COR-L47 (cell line): ENCODE measurements around the gene BIRC2.
A peak's percentile ranks its signal among the peaks of the same experiment; 100 is the strongest.

ENCODE experiments used
- DNase-seq: peaks from one replicate; lab custom pipeline; 2025; lab: John Stamatoyannopoulos, UW

Gene BIRC2

DNA sequence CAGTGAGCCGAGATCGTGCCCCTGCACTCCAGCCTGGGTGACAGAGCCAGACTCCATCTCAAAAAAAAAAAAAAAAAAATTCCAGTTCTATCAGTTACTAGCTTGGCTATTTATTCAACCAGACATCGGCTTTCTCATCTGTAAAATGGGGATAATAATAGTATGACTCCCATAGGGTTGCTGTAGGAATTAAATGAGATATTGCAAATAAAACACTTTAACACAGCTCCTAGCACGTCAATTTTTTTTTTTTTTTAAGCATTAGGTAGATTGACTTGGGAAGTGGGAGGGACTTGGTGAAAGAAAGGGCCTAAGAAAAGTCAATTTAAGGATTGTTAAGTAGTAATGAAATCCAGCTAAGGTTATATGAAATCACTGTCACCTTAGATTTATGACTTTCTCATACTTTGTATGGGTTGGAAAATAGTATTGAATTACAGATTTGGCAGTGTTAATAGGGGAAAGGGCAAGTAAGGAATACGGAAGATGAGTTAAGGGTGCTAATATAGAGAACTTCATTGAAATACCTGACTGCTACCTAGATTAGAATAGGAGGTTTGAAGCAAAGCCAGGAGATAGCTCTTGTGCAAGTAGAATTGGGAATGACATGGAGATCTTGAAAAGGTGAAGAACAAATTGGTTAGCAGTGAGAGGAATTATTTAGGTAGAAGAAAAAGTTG is 28.8 kb downstream of the BIRC2 start:
- DNase-seq, result no peak

DNA sequence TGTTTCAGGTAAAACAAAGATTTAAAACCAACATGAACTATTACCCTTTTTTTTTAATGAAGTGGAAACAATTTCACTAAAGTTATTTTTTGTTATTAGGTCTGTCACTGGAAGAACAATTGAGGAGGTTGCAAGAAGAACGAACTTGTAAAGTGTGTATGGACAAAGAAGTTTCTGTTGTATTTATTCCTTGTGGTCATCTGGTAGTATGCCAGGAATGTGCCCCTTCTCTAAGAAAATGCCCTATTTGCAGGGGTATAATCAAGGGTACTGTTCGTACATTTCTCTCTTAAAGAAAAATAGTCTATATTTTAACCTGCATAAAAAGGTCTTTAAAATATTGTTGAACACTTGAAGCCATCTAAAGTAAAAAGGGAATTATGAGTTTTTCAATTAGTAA is 30.9 kb downstream of the BIRC2 start:
- DNase-seq, result no peak

DNA sequence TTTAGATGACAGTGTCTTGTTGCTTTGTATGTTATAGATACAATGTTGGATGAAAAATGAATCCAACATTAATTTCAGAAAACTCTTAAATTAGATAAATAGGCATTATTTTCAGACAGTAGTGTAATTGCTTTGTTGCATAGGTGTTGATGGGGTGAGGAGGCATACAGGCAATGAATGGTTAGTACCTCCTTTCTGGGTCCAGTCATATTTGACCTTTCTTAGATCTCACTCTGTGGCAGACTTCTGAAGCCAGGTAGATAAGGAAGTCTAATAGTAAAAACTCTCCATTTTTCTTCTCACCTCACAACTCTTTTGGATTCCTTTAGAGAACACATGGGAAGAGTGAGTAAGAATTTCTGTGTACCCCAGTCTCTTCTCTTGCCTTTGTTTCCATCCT is 31.8 kb downstream of the BIRC2 start:
- DNase-seq, result no peak

DNA sequence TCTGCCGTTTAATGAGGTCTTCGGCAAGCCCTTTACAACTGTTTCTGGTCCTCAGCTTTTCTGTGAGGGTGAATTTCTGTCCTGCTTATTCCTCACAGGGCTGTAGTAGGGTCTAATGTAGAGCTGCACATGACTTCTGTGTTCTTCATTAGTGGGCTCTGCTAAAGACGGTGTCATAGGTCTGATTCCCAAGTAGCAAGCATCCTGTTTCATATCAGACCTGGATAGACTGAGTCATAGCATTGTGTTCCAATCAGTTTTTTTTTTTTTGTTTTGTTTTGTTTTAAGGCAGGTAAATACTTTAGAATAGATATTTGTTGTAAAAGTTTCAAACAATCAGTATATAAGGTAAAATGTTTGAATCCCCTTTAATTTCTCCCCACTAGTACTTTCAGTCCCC is 35.4 kb downstream of the BIRC2 start:
- DNase-seq, result no peak

DNA sequence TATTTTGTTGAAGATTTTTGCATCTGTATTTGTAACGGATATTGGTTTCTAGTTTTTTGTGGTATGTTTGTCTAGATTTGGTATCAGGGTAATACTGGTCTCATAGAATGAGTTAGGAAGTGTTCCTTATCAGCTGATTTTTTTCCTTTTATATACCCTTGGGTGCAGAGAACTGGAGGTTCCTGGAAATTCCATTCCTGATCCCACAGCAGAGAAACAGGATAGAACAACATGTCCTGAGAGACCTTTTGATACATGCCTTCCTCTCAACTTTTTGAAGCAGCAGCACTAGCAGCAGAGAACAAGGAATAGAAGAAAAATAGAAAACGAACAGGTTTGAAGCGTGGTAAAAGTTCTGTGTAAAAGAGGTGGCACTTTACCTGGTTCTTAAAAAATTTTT is 36.8 kb downstream of the BIRC2 start:
- DNase-seq, result no peak

DNA sequence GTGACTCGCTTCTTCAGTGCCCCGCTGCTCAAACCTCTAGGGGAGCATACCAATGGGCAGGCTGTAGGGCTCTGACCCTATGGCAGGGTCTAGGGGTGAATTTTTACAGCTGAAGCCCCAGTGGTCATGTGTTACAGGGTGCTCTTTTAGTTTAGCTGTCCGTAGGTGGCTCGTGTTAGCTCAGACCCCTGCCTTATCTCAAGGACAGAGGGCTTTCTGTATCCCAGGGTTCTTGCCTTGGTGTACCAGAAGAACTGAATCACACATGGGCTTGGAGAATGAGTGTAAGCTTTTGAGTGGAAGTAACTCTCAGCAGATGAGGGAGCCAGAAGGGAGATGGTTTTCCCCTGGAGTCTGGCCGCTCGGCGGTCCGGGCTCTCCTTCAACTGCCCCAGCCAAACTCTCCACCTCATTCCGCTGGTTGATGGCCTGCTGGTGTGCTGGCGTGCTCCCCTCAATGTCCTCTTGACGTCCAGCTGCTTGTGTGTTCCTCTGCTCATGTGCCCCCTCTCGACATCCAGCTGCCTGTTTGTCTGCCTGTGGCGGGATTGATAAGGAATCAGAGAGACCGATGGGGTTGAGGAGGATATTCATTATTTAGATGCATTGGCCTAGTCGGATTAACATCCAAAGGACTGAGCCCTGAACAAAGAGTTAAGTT is 37.5 kb downstream of the BIRC2 start:
- no peak for DNase-seq

DNA sequence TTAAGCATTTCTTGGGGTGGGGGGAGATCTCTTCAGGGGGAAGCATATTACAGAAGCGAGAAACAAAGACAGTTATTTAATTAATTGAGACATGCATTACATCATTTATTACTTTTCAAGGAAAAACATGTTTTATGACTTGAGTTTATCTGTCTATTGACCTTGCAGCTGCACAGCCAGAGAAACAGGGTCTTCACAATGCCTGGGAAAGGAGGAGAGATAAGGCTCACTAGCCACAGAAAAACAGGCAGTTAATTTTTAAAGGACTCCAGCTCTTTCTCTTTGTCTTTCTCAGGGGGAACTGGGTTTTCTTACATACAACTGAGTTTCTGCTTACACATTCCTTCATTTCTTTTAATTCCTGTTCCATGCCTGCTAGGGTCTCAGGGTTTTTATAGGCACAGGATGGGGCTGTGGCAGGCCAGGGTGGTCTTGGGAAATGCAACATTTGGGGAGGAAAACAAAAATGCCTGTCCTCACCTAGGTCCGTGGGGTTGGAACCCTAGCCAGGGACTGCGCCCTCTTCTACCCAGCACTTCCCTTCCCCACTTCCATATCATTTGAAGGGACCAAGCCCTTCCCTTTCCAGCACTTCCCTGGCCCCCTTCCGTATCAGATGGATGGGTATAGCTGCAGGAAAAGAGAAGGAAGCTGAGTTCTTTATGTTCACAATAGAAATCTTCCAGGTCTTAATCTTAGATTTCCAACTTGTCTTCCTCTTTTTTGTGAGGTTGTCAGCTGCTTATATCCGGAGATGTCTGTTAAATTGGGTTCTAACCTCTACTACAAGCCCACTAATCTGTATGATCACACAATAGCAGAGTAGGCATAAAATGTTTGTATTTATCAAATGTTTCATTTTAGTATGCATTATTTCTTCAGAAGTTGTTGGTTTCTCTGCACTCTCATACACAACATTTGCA is 38.3 kb downstream of the BIRC2 start:
- no peak for DNase-seq

DNA sequence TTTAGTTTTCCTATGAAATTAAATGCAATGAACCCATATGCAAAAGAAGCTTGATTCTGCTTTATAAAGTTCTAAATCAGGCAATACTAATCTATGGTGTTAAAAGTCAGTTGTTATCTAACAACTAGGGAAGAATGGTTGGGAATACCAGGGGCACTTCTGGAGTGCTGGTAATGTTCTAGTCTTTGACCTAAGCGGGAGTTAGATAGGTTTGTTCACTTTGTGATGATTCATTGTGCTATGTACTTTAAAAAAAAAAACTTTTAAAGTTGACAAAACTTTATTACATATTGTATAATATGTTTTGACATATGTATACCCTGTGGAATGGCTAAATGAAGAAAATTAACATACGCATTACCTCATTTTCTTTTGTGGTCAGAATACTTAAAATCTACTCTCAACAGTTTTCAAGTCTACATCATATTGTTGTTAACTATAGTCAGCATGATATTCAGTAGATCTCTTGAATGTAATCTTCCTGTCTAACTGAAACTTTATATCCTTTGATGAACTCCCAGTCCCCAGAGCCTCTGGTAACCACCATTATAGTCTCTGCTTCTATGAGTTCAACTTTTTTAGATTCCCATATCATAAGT is 39.2 kb downstream of the BIRC2 start:
- no peak for DNase-seq

DNA sequence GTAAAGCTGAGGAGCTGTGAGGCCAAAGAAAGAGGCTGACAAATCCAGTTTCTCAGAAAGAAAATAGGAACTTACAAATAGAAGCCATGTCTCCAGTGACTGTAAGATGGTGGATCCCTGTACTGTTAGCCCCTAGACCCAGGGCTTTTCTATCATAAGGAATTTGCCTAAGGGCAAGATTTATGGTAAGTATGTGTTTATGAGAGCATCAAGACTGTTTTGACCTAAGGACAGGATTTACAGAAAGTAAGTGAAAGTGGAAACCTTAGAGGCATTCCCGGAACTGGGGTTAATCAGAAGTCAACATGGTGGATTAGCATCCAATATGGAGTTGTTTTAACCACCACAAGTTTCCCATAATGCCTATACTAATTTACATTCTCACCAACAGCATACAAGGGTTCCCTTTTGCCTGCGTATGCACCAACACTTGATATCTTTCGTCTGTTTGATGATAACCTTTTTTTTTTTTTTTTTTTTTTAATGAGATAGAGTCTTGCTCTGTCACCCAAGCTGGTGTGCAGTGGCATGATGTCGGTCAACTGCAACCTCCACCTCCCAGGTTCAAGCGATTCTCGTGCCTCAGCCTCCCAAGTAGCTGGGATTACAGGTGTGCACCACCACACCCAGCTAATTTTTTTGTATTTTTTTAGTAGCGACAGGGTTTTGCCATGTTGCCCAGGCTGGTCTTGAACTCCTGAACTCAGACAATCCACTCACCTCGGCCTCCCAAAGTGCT is 40.2 kb downstream of the BIRC2 start:
- no peak for DNase-seq

DNA sequence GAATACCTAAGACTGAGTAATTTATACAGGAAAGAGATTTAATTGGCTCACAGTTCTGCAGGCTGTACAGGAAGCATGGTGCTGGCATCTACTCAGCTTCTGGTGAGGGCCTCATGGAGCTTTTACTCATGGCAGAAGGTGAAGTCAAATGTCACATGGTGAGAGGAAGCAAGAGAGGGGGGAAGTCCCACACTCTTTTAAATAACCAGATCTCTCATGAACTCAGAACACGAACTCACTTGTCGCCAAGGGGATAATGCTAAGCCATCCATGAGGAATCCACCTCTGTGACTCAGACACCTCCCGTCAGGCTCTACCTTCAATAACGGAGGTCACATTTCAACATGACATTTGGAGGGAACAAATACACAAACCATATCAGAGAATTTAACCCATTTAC is 42.2 kb downstream of the BIRC2 start:
- no peak for DNase-seq

DNA sequence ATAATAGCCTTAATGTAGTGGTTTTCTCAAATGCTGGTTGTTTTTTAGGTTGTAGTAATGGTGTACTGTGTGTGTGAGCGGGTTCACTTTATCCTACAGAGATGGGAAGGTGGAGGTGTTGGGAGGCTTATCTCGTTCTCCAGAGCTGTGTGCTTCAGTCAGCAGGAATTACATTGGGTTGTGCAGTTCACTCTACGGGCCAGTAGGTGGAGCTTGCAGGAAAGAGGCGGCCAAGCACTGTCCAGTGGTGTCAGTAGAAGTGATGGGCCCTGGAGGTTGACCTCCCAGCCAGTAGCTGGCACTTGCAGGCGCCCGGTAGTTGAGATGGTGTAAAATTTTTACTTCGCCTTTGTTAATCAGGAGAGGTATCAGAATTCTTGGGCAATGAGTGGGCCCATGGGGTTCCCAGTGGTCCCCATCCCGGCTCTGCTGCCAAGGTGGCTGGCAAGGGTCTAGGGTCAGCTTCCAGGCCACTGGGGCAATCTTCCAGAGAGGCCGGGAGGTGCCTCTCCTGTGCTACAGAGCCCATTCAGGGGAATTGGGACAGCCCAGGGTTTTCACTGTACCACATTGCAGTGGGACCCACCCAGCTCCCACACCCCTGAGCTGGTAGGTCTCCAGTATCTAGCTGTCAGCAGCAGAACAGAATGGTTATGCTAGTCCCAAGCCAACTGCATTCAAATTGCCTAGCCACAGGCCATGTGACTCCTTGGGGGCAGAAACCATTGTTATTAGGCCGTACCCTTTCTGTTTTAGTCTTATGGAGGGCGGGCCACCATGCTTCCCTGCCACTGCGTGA is 43.9 kb downstream of the BIRC2 start:
- peak; percentile 38 for DNase-seq

DNA sequence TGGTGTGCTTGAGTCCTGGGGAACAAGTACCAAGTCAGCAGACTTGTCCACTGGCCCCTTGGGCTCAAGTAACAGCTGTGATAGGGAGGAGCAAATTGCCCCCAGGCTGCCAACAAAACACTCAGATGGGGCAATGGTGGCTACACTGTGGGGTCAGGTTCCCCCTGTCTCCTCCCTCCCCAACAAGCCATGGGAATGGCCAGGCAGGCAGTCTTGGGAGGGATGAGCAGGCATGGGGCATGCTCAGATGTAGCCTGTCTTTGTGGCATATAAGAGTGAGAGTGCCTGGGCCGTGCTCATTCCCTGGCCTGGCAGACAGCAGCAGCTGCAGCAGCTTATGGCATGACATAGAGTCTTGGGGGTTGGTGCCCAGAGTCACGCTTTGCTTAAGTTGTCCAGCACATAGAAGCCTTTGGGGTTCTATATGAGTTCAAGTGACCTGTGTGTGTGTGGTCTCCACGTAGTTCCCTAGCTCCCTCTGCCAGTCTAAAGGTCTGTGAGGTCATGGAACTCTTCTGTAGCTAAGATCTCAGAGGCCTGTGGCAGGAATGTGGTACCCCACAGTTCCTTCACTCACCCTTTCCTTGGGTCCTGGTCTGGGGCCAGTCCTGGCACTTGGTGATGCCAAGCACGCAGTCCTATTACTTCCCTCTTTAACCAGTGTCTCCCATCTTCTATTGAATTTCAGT is 44.7 kb downstream of the BIRC2 start:
- DNase-seq, result no peak

DNA sequence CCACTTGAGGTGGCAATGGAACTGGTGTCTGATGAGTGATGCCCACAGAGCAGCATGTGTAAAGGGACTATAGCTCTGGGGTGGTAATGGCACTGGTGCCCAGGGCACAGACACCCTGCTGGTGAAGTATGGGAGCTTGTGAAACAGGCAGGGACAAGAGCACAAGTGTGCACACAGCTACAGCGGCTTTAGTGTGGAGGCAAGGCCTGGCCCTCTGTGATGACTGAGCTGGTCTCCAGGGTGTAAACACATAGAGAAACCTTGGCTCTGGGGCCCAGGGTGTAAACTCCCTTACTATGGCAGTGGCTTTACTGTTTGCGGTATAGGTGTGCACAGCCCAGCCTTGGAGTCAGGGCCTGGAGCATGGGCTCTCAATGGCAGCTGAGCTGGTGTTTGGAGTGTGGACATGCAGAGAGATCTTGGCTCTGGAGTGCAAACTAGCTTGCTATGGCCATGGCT is 46.3 kb downstream of the BIRC2 start:
- DNase-seq, result no peak

DNA sequence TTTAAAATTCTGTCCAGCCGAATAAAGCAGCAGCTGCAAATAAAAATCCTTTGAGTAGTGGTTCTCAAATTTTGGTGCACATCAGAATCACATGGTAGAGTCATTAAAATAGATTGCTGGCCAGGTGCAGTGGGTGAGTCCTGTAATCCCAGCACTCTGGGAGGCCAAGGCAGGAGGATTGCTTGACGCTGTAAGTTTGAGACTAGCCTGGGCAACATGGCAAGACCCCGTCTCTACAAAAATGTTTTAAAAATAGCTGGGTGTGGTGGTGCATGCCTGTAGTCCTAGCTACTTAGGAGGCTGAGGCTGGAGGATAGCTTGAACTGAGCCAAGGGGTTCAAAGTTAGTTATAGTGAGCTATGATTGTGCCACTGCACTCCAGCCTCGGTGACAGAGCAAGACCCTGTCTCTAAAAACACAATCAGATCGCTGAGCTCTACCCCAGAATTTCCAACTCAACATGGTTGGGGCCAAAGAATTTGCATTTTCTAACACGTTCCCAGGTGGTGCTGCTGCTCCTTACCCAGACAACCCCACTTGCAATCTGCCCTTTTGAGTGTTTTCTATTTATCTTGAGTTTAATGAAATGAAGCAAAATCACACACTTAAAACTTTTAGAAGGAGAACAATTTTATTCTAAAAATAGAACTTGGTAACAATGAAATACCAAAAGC is 48.8 kb downstream of the BIRC2 start:
- DNase-seq, result no peak

DNA sequence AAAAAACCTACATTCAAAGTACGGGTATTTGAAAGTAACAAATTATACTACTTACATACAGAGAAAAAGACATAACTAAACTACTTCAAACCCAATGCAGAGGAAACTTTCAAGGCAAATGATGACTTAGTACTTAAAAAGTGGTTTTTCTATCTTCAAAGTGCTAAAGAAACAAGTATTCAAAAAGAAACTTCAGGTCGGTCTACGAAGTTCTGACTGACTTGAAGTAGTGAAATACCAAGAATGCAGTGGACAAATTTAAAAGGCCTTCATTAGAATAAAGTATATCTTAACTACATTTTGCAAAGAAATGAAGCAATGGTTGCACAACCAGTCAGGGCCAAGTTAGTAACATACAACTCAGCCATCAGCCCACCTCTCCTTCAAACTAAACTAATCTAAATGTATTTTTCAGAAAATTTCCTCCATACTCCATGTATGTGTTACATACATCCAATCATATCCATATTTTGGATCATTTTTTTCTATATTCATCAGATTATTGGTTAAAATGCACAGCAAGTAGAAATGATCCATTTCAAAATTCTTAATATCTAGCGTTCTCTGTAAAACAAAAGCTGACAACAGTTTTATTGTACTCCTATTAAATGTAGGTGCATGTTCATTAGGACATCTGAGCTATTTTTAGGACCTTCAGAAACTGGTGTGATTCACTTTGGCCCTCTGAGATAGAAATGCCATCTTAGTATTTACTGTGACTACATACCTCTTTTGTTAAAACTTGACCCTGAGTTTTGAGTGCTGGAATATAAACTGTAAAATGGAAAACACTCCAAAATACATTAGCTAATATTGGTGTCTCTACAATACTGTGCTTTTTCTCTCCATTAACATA is 49.9 kb downstream of the BIRC2 start:
- DNase-seq, result no peak

DNA sequence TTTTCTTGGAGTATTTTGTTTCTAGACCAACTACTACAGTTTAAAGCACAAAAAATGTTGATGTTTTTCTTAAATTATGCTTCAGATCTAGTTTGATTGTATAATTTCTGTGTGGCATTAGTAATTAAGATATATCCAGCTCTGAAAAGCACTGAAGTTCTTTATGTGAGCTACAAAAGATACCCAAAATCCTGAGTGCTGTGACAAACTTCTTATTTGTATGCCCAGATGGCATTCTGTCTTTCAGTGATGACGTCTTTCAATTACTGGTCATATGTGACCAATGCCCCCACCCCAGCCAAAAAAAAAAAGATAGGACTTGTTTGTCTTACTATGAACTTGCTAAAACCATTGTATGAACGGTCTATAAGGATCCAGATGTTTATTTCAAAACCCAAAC is 51.3 kb downstream of the BIRC2 start:
- no peak for DNase-seq

DNA sequence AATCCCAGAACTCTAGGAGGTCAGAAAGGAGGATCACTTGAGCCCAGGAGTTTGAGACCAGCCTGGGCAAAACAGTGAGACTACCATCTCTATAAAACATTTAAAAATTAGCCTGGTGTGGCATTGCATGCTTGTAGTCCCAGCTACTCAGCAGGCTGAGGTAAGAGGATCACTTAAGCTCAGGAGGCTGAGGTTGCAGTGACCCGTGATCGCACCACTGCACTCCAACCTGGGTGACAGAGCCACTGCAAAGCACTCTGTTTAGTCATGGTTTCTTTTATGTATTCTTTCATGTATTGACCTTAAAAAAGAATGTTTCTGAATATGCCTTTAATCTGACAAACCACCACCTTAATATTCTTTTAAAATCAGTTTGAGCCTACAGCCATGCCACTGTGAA is 52.2 kb downstream of the BIRC2 start:
- DNase-seq, result no peak

DNA sequence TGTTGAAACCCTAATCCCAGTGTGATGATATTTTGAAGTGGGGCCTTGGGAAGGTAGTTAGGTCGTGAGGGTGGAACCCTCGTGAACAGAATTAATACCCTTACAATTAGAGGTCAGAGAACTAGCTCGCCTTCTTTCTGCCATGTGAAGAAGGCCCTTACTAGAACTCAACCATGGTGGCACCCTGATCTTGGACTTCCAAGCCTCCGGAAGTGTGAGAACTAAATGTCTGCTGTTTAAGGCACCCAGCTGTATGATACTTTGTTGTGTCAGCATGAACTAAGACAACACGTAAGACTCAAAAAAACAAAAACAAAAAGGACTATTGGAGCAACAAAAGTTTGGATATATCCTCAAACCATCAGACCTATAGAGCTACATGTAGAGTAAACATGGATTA is 53.6 kb downstream of the BIRC2 start:
- DNase-seq, result no peak

DNA sequence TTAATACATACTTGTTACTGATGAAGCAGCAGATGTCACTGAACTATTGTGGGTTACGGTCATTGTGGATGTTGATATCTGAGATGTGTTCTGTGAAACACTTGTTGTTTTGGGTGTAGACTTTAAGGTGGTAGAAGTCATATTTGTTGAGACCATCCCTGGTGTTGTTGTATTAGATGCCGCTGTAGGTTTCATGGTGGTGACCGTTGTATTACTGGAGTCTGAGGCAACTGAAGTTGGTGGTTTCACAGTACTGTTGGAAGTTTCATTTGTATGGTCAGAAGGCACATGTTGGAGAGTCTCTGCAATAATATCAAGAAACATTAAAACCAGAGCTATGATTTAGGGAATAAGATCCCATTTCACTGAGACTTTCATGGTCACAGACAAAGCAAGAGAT is 54.9 kb downstream of the BIRC2 start:
- DNase-seq, result no peak
